ENCODE data around the gene EIF4H.
A peak's percentile ranks its signal among the peaks of the same experiment; 100 is the strongest.
"Not testable (repeated sequence)": the region's sequence is repeated elsewhere in the genome, so short reads cannot be mapped to it uniquely, and the experiment has no call there.

EIF4H gene

DNA sequence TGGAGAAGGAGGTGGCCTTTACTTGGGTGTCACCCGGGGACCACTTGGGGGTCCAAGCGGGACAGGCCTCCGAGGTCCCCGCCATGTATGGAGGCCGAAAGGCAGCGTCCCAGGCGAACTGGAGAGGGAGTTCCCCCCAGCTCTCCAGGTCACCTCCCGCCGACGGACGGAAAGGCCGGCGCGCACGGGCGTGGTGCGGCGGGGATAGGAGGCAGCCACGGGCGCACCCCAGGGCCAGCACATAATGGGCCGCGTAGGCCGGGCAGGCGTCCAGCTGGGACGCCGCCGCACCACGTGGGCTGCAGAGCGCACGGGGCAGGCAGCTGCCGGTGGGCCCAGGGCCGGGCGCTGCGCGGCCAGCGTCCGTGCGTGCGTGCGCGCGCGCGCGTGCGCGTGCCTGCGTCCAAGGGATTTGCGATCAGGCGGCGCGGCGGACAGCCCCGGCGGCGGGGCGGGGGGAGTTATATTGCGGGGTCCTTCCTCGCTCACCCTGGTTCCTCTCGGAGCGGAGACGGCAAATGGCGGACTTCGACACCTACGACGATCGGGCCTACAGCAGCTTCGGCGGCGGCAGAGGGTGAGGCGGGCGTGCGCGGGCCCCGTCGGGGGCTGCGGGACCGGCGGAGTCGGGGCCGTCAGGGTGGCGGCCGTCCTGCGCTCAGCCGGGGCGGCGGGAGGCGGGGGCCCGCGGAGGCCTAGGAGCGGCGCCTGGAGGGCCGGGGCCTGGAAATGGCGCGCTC is at the start of gene EIF4H:
Gene EIF4H (plus strand): TSS at position 491 of the 740 bp plus-strand sequence. CDS start 28 bp downstream, at position 519.
- DNase-seq (ENCODE audit: low spot score): peak; percentile 95

DNA sequence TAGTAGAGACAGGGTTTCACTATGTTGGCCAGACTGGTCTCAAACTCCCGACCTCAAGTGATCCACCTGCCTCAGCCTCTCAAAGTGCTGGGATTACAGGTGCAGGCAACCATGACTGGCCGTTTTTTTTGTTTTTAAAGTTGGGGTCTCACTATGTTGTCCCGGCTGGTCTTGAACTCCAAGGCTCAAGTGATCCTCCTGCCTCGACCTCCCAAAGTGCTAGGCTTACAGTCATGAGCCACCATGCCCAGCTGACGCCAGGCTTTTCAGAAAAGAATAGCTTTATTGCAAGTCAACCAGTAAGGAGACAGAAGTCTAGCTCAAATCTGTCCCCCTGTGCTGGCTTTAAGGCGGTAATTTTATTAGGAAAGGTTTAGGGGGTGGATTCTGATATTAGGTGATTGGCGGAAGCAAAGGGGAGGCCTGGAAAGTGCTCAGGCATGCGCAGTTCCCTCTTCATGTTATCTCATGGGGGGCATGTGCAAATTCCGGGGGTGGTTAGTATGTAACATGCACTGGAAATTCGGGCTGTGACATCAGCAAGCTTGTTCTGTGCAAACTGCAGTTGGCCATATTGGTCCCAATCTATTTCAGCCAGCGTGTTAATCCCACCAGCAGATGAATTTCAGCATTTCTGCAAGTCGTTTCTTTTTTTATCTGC is 47.8 kb upstream of the EIF4H start:
- no peak for DNase-seq (ENCODE audit: low spot score)

DNA sequence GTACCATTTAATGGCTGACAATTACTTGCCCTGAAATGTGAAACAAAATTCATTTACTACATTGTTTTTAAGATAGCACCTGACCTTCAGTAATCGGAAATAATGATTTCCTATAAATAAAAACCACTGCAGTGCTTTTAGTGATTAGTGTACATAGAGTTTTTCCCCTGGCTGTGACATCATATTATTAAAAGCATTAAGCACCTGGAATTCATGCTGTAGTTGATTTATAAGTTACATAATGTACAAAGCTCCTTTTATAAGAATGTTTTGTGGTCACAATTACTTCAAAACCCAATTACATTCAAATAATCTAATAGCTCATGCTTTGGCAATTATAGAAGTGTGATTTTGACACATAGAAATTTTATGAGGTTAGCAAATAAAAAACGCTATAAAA is 44.3 kb upstream of the EIF4H start:
- DNase-seq (ENCODE audit: low spot score): no peak

DNA sequence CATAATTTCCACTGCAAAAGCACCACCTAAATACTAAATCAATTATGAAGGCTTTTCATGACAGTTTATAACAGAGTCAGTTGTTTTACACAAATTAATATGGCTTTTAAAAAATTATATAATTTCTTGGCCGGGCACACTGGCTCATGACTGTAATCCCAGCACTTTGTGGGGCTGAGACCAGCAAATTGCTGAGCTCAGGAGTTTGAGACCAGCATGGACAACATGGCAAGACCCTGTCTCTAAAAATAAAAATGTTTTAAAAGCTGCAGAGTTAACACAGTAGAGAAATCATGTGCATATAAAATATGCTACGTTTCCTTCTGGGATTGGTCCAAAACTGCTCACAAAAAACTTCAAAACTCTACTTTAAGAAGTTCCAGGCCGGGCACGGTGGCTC is 43.6 kb upstream of the EIF4H start:
- no peak for DNase-seq (ENCODE audit: low spot score)

DNA sequence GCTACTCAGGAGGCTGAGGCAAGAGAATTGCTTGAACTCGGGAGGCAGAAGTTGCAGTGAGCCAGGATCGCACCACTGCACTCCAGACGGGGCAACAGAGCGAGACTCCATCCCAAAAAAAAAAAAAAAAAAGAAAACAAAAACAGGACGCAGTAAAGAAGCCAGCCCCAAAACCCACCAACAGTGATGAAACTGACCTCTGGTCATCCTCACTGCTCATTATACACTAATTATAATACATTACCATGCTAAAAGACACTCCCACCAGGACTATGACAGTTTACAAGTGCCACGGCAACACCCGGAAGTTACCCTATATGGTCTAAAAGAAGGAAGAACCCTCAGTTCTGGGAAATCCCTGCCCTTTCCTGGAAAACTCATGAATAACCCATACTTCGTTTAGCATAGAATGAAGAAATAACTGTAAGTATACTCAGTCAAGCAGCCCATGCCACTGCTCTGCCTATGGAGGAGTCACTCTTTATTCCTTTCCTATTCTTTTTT is 40.0 kb upstream of the EIF4H start:
- DNase-seq (ENCODE audit: low spot score): no peak

DNA sequence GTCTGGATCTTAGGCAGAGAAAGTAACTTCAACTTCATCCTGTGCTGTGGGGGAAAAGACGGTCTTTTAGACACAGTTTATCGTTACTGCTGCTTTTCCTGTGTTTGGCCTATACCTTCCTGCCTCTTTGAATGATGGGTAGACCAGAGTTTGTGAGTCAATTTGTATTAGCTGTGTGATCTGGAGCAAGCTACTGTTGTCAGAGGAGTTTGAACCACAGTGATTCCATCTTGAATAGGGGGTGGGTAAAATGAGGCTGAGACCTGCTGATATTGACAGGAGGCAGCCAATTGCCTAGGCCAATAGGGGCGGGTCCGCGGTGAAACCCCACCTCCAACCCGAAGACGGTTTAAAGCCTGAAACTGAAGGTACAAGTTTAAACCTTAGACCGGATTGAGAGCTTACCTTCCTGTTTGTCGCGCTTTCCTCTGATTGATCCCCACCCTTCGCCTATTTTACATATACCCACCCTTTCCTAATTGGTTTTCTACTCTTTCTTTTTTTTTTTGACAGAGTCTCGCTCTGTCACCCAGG is 35.8 kb upstream of the EIF4H start:
- DNase-seq (ENCODE audit: low spot score): no peak

DNA sequence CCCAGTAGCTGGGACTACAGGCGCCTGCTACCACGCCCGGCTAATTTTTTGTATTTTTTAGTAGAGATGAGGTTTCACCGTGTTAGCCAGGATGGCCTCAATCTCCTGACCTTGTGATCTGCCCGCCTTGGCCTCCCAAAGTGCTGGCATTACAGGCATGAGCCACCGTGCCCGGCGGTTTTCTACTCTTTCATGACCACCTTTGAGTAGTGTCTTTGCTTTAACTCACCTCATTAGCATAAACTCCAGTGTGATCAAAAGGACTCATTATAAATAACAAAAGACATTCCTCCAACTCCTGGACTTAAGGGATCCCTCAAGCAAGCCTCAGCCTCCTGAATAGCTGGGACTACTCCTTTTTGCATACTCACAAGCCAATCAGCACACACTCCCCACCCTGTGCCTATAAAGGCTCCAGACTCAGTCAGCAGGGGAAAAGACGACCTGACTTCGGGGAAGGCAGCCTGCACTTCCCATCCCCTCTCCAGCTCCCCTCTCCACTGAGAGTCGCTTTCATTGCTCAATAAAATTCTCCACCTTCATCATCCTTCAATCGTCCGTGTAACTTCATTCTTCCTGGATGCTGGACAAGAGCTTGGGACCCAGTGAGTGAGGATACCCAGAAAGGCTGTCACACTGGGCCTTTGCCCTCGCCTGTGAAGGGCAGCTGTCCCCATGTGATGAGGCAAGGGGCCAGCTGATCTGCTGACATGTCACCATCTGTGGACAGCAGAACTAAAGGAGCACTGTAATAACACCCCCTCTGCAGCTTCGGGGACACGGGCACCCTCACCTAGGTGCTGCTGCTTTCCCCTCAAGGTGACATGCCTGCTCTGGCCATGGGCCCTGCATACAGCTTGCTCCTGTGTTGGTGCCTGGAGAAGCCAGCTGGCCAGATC is 35.0 kb upstream of the EIF4H start:
- no peak for DNase-seq (ENCODE audit: low spot score)

DNA sequence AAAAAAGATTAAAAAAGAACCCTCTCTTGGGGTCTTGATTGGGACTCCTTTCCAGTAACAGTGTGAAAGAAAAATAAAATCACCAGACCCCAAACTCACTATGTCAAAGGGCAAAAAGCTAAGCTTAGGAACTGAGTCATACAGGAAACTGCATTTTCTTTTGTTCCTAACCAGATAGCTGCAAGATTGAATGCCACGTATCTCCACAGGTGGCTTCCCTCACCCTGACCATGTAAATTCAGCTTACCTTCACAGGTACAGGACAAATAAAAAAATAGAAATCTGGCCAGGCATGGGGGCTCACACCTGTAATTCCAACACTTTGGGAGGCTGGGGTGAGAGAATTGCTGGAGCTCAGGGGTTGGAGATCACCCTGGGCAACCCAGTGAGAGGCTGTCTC is 32.5 kb upstream of the EIF4H start:
- DNase-seq (ENCODE audit: low spot score): no peak

DNA sequence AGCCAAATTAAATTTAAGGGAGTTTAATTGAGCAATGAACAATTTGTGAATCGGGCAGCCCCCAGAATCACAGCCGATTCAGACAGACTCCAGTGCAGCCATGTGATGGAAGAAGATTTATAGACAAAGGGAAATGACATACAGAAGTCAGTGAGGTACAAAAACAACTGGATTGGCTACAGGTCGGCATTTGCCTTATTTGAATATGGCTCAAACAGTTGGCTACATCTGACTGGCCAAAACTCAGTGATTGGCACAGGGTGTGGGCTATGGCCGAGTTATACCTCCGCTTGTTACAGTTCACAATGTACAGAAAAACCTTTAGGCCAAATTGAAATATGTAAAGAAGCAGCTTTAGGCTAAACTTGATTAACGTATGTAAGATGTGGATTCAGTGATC is 30.8 kb upstream of the EIF4H start:
- DNase-seq (ENCODE audit: low spot score): no peak

DNA sequence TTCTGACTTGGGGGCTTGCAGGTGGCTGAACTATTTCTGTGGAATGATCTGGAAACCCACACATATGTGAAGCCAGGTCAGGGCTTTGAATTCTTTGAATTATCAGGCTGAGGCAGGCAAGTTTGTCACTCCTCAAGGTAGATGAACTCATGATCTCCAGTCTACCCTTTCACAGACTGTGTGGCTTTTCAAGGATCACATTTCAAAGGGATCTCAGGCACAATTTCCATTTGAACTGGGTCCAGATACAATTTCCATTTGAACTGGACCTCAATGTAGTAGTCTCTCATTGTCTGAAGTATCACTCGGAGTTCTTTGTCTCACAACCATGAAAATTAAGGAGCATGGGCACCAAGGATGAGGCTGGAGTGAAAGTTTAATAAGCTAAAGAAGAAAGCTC is 25.7 kb upstream of the EIF4H start:
- no peak for DNase-seq (ENCODE audit: low spot score)

DNA sequence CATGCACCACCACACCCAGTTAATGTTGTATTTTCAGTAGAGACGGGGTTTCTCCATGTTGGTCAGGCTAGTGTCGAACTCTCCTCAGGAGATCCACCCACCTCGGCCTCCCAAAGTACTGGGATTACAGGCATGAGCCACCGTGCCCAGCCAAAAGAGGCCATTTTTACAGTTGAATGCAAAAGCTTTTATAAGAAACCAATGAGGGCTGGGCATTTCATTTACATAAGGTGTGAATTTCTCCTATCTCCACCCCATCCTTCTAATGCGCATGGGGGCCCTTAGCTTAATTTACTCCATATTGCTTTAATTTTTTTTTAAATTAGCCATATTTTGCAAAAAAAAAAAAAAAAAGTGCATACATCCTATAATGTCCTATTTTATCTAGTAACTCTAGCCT is 25.1 kb upstream of the EIF4H start:
- DNase-seq (ENCODE audit: low spot score): no peak

DNA sequence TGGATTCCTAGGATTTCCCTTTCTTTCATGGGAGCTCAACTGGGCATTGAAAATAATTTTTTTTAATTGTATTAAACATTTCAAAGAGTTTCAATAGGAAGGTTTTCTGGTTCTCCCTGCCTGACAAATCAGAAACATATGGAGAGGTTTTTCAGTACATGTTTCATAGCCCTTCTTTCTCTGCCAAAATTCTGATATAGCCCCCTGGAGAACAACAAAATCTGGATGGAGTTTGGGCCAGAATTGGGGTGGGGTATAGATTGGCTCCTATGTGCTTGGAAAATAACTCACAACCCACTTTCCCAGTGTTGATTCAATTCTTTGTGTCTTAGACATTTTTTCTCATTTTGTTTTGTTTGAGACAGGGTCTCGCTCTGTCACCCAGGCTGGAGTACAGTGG is 24.6 kb upstream of the EIF4H start:
- DNase-seq (ENCODE audit: low spot score): no peak

DNA sequence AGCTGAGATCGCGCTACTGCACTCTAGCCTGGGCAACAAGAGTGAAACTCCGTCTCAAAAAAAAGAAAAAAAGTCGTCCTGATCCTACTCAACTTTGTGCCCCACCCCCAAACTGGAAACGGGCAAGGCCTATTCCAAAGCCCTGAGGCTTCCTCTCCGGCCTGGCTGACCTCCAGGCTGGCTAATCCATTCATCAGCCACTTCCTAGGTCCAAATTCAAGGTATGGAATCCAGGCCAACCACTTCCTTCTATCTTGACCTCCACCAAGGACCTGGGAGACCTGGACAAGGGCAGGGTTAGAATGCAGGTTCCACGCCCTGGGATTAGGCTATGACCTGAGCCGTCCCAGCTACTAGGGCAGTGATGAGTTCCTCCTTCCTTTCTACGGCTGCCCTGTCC is 20.4 kb upstream of the EIF4H start:
- no peak for DNase-seq (ENCODE audit: low spot score)

DNA sequence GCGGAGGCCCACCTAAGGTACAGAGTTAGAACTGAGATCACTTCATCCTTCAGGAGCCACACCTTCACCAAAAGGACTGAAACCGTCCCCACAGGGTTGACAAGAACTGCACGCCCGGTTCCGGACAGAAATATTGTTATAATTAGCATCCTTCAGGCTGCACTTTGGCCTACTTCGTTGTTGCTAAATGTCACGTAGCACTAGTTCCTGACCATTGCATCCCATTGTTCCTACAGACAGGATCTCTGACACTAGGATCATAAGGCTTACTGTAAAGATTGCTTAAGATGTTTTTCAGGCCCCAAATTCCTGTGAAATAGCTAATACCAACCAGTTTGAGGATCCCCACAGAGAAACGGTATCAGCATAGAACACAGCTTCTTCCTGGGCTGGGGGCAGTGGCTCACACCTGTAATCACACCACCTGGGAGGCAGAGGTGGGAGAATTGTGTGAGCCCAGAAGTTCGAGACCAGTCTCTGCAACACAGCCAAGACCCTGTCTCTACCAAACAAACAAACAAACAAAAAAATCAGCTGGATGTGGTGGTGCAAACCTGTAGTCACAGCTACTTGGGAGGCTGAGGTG is 18.3 kb upstream of the EIF4H start:
- DNase-seq (ENCODE audit: low spot score): no peak

DNA sequence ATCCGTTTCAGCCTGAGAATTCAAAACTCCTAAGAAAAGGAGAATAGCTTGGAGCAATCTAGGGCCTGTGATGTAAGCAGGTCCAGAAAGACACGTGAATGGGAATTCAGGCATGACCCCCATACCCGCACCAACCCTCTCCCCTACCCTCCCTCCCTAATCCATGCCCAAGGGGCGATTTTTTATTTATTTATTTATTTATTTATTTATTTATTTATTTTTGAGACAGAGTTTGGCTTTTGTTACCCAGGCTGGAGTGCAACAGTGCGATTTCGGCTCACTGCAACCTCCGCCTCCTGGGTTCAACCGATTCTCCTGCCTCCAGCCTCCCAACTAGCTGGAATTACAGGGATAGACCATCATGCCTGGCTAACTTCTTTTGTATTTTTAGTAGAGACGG is 16.6 kb upstream of the EIF4H start:
- no peak for DNase-seq (ENCODE audit: low spot score)

DNA sequence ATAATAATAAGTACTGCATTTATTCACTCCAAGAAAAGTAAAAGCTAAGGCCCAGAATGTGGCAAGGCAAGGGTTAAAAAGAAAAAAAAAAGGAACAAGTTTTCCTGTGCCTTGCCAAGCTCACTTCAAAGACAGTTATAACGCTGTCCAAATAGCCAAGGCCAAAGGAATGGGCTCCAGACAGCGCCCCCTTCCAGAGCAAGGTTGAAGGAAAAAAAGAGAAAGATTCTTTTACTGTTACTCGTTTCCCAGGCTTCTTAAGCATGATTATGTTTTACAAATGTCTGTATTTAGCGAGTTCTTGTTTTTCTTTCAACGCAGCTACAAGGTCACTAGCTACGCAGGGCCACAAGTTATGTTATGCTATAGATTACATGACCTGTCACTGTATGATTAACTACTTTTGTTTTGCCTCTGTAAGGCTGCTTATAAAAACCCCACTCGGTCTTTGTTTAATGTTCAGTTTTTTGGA is 9.1 kb upstream of the EIF4H start:
- no peak for DNase-seq (ENCODE audit: low spot score)

DNA sequence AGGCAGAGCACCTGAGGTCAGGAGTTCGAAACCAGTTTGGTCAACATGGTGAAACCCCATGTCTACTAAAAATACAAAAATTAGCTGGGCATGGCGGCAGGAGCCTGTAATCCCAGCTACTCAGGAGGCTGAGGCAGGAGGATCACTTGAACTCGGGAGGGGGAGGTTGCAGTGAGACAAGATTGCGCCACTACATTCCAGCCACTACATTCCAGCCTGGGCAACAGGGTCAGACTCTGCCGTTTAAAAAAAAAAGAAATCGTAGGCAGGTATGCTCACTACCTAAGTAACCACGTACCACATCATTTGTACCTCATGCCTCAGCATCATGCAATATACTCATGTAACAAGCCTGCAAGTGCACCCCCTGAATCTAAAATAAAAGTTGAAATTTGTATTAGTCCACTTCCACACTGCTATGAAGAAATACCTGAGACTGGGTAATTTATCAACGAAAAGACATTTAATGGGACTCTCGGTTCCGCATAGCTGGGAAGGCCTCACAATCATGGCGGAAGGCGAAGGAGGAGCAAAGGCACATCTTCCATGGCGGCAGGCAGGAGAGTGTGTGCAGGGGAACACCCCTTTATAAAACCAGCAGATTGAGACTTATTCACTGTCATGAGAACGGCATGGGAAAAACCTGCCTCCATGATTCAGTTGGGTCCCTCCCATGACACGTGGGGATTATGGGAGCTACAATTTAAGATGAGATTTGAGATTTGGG is 8.1 kb upstream of the EIF4H start:
- DNase-seq (ENCODE audit: low spot score): no peak

DNA sequence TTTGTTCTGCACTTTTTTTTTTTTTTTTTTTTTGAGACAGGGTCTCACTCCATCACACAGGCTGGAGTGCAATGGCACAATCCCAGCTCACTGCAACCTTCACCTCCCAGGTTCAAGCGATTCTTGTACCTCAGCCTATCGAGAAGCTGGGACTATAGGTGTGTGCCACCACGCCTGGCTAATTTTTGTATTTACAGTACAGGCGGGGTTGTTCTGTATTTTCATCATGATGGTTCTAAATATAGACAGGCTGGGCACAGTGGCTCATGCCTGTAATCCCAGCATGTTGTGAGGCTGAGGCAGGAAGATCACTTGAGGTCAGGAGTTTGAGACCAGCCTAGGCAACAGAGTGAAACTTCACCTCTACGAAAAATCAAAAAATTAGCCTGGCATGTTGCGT is 6.8 kb upstream of the EIF4H start:
- not testable (repeated sequence) for DNase-seq (ENCODE audit: low spot score)

DNA sequence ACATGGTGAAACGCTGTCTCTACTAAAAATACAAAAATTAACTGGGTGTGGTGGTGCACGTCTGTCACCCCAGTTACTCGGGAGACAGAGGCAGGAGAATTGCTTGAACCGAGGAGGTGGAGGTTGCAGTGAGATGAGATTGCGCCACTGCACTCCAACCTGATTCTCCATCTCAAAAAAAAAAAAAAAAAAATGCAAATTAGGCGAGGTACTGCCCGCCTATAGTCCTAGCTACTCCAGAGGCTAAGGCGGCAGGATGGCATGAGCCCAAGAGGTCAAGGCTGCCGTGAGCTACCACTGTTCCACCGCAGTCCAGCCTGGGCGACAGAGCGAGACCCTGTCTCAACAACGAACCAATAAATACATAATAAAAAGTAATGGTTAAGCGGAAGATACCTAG is 1.1 kb upstream of the EIF4H start:
- no peak for DNase-seq (ENCODE audit: low spot score)

DNA sequence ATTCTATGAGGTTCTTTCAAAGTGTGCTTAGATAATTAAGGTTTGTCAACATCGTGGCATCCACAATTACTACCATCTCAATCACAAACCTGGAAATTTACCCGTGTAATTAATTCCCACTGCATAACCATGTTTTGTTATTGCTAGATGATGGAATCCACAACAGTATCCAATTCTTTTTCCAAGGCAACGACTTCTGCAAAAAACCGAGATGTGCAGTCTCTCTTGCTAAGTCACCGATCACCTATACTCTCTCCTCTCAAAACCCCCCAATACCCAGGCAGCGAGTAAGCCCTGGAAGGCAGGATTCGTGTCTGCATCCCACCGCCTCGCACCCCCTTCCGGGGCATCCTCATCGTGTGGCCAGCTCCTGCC is 678 bp upstream of the EIF4H start:
- no peak for DNase-seq (ENCODE audit: low spot score)

DNA sequence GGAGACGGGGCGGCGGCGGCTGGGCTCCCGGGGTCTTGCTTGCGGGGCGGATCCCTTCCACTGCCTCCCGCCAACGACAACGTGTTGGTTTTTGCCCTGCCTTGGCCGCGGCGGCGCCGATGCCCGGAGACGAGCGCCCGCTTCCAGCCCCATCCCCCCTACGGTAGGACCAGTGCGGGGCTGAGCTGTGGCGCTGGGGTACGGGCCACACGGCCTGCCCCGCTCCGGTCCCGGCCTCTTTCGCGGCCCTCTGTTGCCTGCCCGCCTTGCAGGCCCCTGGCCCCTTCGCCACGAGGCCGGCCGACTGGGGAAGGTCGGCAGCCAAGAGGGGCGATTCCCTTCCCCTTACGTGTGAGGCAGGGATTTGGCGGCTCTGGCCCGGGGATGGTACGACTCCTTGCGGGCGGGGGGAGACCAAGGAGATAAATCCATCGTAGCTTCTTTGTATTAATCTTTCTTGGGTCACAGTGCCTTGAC is 488 bp downstream of the EIF4H start:
- DNase-seq (ENCODE audit: low spot score): no peak
